CD4-positive, alpha-beta T cell treated with Interleukin-17A for 1 hour (primary cell): ENCODE data around the gene RMND5A.

Experiments used
- DNase-seq: peaks from one replicate; pipeline ENCODE4 v3.0.0-alpha.2; 2020

The RMND5A gene

DNA sequence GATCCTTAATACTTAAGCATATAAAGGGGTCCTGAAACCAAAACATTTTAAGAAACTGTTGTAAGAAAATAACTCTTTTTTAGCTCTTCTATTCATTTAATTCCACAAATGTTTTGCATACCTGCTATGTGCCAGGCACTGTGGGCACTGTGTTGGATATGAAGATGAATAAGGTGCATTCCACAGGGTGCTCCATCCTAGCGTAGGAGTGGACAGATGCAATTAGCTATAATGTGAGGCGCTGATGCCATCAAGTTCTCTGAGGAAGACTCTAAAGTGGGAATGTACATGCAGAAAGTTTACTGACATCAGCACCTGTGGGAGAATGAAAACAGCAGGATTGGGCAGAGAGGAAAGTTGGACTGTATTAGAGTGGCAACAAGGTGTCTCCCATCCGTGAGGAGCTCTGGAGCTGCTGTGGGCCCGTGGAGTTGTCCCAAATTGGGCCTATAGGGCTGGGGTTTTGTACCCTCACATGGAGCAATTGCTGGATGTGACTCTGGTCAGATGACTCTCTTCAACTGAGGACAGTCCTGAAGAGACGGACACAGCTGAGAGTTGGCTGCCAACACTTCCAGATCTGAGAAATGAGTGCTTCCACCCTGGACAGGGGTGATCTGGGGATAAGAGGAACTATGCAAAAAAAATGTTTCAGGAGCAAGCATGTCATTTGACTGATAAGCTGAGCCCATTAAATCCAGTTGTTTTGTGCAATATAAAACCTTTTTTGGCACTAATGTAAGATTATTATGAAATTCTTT is 48.3 kb downstream of the RMND5A start:
- DNase-seq, result no peak

DNA sequence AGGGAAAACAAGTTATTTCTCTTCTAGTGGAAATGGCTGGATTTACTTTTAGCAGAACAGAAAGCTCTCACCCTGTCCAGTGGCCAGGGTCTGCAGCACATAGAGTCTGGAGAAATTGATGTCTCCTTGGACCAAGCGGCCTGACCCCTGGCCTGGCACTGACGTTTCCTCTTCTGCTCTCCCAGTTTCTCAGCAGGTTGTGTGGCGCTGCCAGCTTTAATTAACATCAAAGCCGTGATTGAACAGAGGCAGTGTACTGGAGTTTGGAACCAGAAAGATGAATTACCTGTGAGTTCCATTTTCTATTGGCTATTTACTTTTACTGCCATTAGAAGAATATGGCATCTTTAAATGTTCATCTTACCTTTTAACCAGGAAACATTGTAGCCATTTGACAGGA is 49.7 kb downstream of the RMND5A start:
- no peak for DNase-seq

DNA sequence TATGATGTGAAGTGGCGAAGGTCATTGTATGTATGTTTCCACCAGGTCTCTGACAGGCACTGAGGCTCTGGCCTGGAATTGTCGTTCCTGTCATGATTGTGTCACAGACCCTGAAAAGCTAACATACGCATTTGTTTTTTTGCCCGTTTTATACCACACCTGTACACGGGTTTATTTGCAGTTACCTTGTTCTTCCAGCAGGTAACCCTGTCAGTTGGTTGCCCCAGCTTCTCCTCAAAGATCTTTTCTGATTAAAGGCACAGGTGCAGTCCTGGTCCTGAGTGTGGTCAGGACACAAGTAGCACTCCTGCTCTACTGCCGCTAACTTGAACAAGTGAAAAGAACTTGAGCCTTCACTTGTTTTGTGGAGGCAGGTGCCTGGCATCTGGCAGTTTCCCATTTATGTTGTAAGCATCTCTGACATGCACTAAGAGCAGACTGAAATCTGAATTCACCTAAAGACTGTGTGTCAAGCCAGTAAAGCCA is 50.8 kb downstream of the RMND5A start:
- DNase-seq, result no peak

DNA sequence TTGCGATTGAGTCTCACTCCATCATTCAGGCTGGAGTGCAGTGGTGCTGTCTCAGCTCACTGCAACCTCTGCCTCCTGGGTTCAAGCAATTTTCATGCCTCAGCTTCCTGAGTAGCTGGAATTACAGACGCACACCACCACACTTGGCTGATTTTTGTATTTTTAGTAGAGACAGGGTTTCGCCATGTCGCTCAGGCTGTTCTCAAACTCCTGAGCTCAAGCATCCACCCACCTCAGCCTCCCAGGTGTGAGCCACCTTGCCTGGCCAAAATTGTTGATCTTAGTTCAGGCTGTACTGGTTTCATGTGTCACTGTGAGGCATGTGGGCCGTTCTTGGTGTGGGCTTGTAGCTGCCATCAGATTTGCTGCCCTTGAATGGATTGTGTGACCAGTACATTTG is 52.5 kb downstream of the RMND5A start:
- DNase-seq, result no peak

DNA sequence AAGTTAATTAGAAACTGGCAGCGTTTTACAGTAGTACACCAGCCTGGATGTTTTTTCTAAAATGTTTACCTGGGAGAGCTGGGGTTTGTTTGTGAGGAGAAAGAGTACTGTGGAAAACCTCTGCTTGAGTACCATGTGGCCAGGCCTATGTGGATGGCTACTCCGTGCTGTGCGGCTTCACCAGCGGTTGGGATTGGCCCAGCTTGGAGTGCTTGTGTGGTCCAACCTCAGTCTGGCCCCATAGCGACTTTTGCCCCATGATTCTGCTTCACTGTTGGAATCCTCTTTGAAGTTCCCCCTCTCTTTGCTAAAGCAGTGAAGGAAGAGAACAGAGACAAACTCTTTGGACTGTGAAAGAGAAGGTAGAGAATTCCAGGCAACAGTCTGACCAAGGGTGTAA is 54.8 kb downstream of the RMND5A start:
- DNase-seq, result no peak

DNA sequence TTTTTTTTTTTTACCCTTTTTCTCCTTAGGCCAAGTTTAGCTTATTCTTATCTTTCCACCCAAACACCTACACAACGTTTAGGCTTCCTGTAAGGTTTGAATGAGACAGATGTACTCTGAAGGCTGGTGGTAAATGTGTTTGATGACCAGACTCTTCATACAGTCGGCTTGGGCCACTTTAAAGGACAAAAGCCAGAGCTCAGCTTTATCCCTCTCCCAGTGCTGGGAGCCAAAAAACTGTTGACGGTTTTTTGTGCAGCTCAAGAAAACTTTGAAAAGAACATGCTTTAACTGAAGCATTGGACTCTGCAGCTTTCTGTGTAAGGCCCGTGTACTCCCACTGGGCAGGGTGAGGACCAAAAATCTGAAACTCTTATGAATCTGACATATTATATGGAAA is 55.2 kb downstream of the RMND5A start:
- no peak for DNase-seq

DNA sequence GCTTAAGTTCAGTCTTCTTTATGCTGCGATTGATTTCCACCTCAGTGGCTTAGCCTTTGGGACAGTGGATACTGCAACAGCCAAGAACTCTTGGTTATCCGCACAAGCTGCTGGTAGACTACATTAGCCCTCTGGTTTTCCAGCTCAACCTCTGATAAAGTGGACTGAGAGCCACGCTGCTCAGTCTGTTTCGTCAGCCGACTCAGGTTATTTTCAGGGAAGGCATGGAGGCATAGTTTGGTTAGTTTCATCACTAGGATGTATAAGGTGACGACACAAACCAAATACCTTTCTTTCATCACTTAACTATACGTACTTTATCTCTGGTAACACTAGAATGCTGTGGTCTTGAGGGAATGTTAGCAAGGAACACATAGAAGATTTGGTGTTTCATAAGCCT is 56.4 kb downstream of the RMND5A start:
- no peak for DNase-seq

DNA sequence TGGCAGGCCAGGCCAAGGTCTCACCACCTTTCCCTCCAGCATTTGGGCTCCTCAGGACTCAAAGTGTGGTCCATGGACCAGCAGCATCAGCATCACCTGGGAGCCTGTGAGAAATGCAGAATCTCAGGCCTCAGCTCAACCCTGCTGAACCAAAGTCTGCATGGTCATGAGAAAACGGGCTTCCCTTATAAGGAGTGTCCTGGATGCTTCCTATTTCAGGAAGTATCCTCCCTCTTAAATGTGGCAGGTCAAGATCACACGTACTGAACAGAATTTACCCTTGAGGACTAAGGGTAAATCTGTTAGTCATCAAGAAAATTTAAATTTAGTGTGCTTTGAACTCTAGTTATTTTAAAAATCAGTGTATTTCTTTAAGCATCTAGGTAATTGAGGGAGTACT is 58.9 kb downstream of the RMND5A start:
- DNase-seq, result no peak

DNA sequence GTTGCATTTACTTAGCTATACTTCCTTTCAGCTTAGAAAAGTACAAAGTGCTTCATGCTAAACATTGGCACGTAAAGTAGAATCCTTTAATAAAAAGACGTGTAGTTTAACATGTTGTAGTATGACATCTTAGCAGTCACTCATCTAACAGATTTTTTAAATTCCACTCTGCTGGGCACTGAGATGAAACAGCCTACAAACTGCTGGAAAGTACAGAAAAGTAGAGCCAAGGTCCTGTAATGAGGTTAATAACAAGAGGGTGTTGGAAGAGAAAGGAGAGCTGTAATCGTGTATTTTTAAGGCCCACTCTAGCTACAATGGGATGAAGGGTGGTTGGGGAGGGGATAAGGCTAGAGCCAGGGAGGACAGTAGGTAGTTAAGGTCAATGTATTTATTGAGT is 59.9 kb downstream of the RMND5A start:
- no peak for DNase-seq

DNA sequence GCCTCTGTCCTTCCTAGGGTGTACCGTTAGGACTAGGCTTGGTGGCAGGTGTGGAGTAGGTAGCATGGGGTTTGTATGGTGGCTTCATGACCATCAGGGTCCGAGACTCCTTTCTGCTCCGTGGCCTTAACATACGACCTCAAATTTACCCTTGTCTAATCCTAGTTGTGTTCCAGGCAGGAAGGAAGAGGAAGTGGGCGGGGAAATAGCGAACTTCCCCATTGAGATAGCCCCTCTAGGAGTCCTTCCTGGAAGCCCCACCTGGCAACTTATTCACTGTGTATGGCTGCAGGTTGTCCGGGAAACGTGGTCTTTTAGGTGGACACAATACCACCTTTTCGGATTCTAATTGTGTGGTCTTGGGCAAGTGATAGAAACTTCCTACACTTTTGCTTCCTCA is 61.3 kb downstream of the RMND5A start:
- DNase-seq, result no peak

DNA sequence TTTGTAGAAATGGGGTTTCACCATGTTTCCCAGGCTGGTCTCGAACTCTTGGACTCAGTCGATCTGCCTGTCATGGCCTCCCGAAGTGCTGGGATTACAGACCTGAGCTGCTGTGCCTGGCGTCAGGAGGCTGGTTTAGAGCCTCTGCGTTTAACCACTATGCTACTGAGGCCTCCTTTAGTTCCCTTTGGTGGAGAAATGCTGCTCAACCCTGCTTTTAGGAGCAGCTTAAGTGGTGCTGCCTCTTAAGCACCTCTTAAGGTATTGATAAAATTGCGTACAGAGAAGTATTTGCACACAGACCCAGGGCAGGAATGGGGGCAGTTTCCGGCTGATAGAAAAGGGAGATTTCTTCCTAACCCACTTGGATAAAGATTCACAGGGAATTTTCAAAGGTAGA is 62.7 kb downstream of the RMND5A start:
- no peak for DNase-seq

DNA sequence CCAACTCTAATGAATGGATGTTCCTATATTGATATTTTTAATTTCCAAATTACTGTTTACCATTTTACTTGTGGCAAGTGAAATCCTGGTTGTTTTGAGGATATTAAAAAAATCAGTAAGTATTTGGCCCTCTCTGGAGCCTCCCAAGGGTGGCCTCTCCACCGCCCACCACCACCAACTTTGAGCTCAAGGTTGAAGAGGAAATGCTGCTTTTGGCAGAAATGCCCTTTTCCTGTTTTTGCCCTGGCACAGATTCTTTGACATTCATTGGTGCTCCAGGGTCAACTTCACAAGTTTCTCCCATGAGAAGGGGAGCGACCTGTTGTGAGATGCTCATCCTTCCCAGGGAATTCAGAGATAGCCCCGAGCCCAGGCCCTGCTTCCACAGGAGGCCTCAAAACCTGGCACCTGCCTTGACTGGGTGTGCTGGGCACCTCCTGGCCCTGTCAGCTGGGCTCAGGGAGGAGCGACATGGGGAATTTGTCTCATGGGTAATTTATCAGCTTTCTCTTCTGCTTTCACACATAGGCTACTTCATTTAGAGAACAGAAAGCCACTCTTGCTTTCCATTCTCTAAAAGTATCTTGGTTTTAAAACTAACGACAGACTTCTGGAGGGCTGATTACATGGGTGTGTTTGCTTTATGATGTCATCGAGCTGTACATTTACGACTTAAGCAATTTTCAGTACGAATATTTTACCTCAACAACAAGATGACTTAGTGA is 63.7 kb downstream of the RMND5A start:
- DNase-seq, result peak; percentile 39

DNA sequence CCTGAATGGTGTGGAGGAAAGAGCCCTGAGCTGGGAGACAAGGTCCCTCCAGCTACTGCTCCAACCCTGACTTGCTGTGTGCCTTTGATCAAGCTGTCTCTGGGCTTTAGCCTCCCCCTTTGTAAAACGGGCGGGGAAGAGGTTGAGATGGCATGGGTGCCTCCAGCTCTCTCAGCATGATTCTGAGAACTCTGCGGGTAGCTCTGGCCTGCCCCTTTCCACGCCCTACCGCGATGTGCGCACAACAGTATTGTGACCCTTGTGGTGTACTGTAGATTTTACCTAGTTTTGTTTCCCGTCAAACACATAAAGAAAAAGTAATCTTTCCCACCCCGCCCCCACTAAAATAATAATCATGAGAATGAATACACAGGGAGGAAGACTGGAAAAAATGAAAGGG is 65.4 kb downstream of the RMND5A start:
- peak; percentile 83 for DNase-seq

DNA sequence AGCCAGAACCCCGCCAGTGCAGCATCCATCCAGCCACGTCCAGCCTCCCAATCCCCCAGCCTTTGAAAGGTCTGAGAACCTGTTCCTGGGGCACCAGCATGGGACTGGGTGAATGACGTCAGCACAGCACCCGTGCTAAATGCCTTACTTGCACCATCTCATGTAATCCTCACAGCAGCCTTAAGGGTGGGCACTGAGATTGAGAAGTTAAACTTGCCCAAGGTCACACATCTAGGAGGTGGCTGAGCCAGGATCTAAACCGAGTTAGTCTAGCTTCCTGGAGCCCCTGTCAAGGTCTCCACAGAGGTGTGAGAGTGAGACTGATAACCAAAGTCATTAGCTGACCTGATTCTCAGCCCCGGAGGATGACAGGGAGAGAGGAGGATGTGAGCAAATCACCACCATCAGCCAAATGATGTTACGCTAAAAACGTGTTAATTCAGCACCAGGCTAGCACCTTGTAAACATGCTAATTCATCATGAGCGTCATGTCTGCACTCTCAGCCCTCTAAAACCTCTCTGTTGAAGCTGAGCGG is 66.0 kb downstream of the RMND5A start:
- peak; percentile 90 for DNase-seq

DNA sequence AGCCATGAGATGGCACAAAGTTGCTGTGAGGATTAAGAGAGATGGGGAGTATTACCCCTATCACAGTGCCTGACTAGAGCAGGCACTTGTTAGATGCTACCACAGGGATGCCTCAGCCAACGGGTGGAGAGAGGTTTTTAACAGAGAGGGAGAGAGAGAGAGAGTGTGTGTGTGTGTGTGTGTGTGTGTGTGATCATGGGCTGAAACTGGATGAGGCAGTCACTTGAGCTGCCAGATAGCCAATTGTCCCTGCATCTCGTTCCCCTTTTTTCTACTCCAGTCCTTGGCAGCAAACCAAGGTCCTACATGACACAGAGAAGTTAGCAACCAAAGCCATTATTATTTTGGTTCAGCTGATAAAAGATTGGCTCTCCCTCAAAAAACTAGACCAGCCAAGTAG is 67.6 kb downstream of the RMND5A start:
- DNase-seq, result peak; percentile 67

DNA sequence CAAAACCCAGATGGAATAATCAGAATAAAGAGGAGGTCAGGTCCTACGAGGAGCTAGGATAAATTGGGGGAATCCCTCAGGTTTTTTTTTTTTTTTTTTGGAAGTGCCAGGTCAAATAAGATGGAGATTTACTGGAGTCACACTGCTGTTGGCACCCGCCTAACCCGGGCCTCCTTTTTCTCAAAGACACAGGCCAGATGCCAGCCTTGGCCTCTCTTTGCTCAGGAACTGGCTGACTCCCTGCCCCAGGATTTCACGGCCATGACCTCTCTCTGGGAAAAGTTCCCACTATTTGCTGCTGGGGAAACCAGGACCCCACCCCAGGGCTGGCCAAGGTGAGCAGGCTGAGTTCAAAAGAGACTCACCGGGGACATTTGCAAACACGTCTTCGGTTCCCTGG is 68.1 kb downstream of the RMND5A start:
- no peak for DNase-seq

DNA sequence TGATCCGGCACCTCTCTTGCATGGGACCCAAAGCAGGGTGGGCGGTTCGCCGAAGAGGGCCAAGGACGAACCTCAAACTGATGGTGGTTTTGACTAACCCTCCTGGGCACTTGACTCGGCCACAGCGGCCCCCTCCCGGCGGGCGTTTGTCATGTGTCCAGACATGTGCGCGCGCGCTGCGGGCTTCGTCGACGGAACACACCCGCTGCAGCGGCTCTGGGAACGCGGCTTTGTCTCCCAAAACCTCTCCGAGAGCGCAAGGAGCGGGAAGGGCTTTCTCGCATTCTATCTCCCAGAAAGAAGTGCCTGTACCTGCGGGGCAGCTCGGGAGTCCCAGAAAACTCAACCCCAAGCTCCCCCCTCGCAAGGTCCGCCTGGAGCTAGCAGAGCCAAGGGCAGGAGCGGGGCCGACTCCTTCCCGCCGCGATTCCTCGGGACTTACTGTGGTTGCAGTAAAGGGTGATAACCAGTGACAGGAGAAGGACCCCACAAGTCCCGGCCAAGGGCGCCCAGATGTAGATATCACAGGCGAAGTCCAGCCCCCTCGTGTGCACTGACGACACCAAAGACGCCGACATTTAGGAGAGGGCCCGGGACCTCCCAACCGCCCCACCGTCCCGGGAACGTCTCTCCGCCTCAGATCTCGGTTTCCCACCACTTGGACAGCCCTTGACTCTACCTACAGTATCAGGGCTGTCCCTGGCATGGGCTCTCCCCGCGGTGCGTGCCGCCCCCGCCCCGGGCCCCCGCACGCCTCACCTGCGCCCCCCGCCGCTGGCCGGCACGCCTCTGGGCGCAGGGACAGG is 69.0 kb downstream of the RMND5A start:
- peak; percentile 40 for DNase-seq

DNA sequence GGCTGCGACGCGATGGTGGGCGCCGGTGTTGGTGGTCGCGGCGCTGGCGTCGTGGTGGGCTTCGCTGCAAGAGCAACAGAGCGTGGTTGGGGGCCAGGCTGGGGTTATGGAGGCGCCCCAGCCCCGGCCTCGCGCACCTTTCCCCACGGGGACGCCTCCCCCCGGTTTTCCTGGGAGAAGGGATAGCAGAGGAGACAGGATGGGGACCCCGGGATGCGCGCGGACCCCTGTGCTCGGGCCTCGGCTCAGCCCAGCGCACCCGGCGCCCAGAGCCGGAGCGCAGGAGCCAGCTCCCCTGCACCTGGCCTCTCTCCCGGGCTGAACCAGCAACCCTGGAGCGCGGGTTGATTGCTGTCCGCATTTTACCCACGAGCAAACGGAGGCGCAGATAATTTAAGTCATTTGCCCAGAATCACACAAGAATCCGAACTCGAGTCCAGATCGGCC is 69.6 kb downstream of the RMND5A start:
- DNase-seq, result no peak

DNA sequence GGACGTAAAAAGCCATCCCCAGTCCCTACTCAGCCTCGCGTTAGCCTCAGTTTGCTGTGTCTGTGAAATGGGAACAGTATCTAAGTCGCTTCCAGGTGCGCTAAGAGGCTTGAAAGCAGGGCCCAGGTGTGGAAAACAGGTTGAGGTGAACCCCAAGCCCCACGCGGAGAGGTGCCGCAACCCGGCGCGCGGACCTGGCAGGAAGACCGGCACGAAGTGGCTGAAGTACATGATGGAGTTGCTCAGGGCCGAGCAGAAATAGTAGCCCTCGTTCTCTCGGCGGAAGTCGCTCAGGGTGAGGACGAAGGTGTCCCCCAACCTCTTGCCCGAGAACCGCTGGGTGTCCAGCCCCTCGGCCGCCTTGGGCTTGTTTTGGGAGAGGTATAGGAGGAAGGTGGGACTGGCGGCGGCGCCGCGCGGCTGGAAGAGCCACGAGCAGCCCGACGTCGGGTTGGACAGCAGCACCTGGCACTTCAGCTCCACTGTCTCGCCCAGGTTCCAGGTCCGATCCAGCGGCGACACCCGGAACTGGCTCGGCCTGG is 70.1 kb downstream of the RMND5A start:
- peak; percentile 34 for DNase-seq

DNA sequence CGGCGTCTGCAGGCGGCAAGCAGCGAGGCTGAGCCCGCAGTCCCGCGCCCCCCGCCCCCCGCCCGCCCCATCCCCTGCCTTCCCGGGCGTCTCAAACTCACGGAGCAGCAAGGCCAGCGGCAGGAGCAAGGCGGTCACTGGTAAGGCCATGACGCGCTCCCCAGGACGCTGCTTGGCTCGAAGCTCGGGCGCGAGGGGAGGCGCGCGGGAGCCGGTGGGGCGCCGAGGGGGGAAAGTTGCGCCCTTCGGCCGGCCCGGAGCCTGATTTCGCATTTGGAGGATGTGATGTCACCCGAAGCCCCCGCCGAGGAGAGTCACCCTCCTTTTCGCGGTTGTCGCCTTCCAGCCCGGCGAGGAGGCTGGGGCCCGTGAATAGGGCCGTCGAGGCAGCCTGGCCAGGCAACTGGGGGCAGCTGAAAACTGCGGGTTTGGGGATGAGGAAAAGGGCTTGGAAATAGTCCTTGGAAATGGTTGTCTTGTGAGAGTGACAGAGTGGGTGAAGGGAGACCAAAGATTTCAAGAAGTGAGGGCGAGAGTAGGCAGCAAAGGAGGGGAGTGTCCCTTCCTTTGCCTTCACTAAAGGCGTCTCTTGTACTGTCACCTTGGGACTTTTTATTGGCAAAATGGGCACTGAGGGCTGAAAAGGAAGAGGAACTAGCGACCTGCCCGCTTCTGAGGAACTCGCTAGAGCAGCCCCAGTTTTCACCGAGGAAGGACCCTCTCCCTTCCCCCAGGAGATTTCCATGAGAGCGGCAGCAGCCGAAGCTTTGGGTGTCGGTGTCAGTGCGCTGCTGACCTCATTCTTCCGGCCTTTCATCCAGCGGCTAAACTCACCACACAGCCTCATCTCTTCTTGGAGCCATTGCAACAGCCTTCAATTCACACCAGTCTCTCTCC is 70.8 kb downstream of the RMND5A start, which contains the start of gene CD8A:
TSS of gene CD8A (minus strand) at position 238 of the 897 bp plus-strand sequence. CDS start at position 150, 88 bp downstream.
- DNase-seq, result peak; percentile 77

DNA sequence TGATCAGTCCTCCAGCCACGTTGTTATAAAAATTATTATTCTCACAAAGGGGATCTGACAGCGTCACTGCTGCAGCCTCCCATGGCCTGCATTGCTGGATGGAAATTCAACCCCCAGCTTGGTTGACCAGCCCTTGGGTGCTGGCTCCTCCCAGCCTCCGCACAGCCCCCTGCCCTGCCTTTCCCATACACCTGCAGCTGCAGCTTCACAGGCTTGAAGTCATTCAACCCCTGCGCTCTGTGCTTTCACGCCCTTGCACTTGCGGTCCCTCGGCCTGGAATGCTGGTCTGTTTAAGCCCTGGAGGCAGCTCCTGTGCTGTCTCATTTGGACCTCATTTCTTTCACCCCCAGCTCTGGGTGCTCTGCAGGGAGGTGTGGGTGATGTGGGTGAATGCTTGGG is 71.5 kb downstream of the RMND5A start:
- no peak for DNase-seq

DNA sequence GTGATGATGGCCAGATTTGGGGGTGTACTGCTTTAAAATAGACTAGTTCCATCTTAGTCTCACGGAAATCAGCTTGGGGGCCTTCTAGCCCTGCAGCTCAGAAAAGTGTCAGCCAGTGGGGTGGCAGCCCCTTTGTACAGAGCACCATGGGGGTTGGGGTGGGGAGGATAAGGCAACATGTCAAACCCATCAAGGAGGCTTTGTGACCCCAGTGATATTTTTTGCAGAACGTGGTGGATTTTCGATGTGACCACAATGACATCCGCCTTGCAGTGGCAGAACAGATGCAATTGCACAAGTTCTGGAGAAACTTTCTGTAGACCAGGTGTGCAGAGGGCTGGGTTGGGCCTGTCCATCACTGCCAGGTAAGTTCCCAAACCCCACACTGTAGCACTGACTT is 73.7 kb downstream of the RMND5A start:
- peak; percentile 55 for DNase-seq
